ENCODE measurements around the gene IGIP. TPM values are rescaled to one million over a fixed set of nuclear protein-coding genes. Genes with fewer than 3 reads are reported as not detected.

IGIP gene
- polyA plus RNA-seq, 1 donor (not counting 4 experiments of a cell fraction or from before 2014, with no cell fraction given): 1.5 TPM

DNA sequence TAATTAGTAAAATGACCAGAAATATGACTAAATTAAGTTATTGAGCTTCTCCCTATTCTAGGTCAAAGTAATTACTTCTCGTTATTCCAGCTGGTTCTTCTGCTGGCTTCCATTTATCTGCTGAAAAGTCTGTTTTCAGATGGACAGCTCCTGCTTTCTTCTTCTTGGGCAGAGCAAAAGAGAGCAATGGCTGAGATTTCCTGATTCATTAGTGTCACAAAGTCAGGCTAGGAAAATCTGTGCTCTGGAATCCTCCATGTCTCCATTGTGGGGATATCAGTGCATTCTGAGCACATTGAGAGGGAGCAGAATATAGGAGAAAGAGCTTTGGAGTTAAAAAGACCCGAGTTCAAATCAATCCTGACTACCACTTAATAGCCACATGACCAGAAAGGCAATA lies 48.9 kb upstream of the IGIP start:
- Histone ChIP-seq H2AFZ (ENCODE audit: control insufficient read depth, low read length) (no peak overlapping the region), H3K4me2 (ENCODE audit: control insufficient read depth, extremely low read depth, insufficient read depth, low read depth, low read length) (no peak overlapping the region), H3K9ac (ENCODE audit: control insufficient read depth, extremely low read depth, insufficient read depth, low read length) (no peak overlapping the region), H3K36me3 (ENCODE audit: control insufficient read depth in 2 of 2, extremely low read depth in 1 of 2, insufficient read depth in 2 of 2, low read length in 2 of 2) (no peaks in the 10 kb centered on the region), H3K27ac (ENCODE audit: control insufficient read depth, insufficient read depth, low read length) (no peak overlapping the region), H3K79me2 (ENCODE audit: control insufficient read depth, insufficient read depth, low read length) (no peaks in the 10 kb centered on the region), H3K9me3 (ENCODE audit: control insufficient read depth, low read depth, low read length) (no peaks in the 10 kb centered on the region), H3K4me1 (ENCODE audit: control insufficient read depth, extremely low read depth, insufficient read depth, low read length) (no peaks in the 10 kb centered on the region), H3K27me3 (ENCODE audit: control insufficient read depth, extremely low read depth, insufficient read depth, low read length) (no peaks in the 10 kb centered on the region), H4K20me1 (ENCODE audit: control insufficient read depth, extremely low read depth, insufficient read depth, low read length) (no peaks in the 10 kb centered on the region), H3K4me3 (ENCODE audit: control insufficient read depth in 2 of 3, extremely low read depth in 1 of 3, insufficient read depth in 2 of 3, low read depth in 1 of 3, low read length in 3 of 3) (no peak overlapping the region), H3K9me1 (ENCODE audit: control insufficient read depth, extremely low read depth, insufficient read depth, low read length) (no peaks in the 10 kb centered on the region)
- no peak for FAIRE-seq
- dilution Hi-C loops (cut with MboI; ENCODE audit: extremely low pct_ligation_motif_present, low sequenced_read_pairs): no loop called here
- DNase-seq (ENCODE audit: low read depth, low spot score): no peak
- no peak for TF ChIP-seq EZH2 (IDR thresholded peaks at IDR 0.05; ENCODE audit: low read length)
- TF ChIP-seq CTCF (optimal IDR thresholded peaks at IDR 0.05 in 1 of 3, IDR thresholded peaks at IDR 0.05 in 1 of 3, conservative IDR thresholded peaks at IDR 0.05 in 1 of 3; ENCODE audit: extremely low read depth in 1 of 3, insufficient read depth in 2 of 3, low read length in 3 of 3): no peak

- no peaks in the 10 kb centered on the region for H3K36me3 ChIP-seq (ENCODE audit: control insufficient read depth in 2 of 2, extremely low read depth in 1 of 2, insufficient read depth in 2 of 2, low read length in 2 of 2)
- H2AFZ ChIP-seq (ENCODE audit: control insufficient read depth, low read length): no peak overlapping the region
- H3K4me3 ChIP-seq (ENCODE audit: control insufficient read depth in 2 of 3, extremely low read depth in 1 of 3, insufficient read depth in 2 of 3, low read depth in 1 of 3, low read length in 3 of 3): no peak overlapping the region
- no peaks in the 10 kb centered on the region for H3K4me1 ChIP-seq (ENCODE audit: control insufficient read depth, extremely low read depth, insufficient read depth, low read length)
- no peak overlapping the region for H3K9ac ChIP-seq (ENCODE audit: control insufficient read depth, extremely low read depth, insufficient read depth, low read length)
- H3K79me2 ChIP-seq (ENCODE audit: control insufficient read depth, insufficient read depth, low read length): no peaks in the 10 kb centered on the region
- DNase-seq (ENCODE audit: low read depth, low spot score) (no peak), FAIRE-seq (no peak)
- dilution Hi-C loops (cut with MboI; ENCODE audit: extremely low pct_ligation_motif_present, low sequenced_read_pairs): no loop called here
- H3K27me3 ChIP-seq (ENCODE audit: control insufficient read depth, extremely low read depth, insufficient read depth, low read length): peaks cover 18% of the 10 kb centered on the region
- no peak overlapping the region for H3K4me2 ChIP-seq (ENCODE audit: control insufficient read depth, extremely low read depth, insufficient read depth, low read depth, low read length)
- H3K9me3 ChIP-seq (ENCODE audit: control insufficient read depth, low read depth, low read length): no peaks in the 10 kb centered on the region
- H3K9me1 ChIP-seq (ENCODE audit: control insufficient read depth, extremely low read depth, insufficient read depth, low read length): no peaks in the 10 kb centered on the region
- H3K27ac ChIP-seq (ENCODE audit: control insufficient read depth, insufficient read depth, low read length): no peak overlapping the region
- no peaks in the 10 kb centered on the region for H4K20me1 ChIP-seq (ENCODE audit: control insufficient read depth, extremely low read depth, insufficient read depth, low read length)
- no peak for TF ChIP-seq CTCF (optimal IDR thresholded peaks at IDR 0.05 in 1 of 3, IDR thresholded peaks at IDR 0.05 in 1 of 3, conservative IDR thresholded peaks at IDR 0.05 in 1 of 3; ENCODE audit: extremely low read depth in 1 of 3, insufficient read depth in 2 of 3, low read length in 3 of 3)
- TF ChIP-seq EZH2 (IDR thresholded peaks at IDR 0.05; ENCODE audit: low read length): no peak
Measured at GRCh38 chr5:140083120-140083519, 42.6 kb upstream of the IGIP start.
